CD4-positive, alpha-beta T cell treated with Interleukin-15 for 1 hour (primary cell): ENCODE measurements around the gene SNRPE.
"Not testable (repeated sequence)": the region's sequence is repeated elsewhere in the genome, so short reads cannot be mapped to it uniquely, and the experiment has no call there.

Source experiments
- DNase-seq: peaks from one replicate; pipeline ENCODE4 v3.0.0-alpha.2; 2020

Gene SNRPE

DNA sequence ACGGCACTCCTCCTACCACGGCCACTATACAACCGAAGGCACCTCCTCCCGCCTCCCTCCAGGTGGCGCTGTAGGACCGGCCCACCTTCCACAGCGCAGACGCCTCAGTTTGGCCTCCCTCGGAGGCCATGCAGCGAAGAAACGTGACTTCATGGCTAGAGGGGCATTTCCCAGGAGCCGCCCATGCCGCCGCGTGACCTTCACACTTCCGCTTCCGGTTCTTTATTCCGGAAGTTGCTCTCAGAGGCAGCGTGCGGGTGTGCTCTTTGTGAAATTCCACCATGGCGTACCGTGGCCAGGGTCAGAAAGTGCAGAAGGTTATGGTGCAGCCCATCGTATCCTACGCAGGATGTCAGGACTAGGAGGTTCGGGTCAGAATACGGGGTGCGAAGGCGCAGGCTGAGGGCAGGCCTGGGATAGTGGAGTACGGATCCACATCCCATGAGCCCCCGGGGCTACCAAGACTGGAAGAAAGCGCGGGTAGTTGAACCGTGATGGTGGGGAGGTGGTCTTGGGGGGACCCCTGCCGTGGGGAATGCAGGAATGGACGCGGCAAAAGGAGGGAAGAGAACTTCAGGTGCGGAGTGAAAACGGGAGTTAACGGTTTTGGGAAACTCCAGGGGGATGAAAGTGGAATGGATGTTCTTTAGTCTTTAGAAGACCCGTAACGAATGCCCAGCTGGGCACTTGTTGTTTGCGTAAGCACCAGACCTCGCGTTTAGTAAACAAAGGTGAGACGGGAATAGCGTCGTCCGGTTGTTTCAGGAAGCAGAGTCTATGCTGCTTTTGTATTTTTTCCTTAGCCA, at the start of gene SNRPE:
Gene SNRPE, plus strand, starts transcription at position 221 of the 806 bp plus-strand sequence. Its CDS starts 61 bp downstream, at position 282.
- DNase-seq, result peak; percentile 98

DNA sequence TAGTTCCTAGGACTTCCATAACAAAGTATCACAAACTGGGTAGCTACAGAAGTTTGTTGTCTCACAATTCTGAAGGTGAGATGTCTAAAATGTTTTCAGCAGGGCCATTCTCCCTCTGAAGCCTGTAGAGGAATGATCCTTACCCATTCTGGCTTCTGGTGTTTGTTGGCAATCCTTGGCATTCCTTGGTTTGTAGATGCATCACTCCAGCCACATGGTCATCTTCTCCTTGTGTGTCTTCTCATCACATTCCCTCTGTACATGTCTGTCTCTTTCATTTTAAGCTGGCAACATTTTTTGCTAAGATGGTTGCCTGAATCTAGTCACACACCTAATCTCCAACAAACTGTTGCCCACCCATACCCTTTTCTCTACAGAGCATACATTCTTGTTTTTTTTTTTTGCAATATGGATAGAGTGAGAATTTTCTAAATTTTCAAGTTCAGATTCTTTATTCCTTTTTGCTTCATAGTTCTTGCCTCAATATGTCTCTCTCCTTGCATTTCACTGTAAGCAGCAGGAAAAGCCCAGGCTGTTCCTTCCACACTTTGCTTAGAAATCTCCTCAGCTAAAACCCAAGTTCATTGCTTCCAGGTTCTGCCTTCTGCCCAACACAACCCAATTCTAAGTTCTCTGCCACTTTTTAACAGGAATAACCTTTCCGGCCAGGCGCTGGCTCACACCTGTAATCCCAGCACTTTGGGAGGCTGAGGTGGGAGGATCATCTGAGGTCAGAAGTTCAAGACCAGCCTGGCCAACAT, 47.6 kb upstream of the SNRPE start:
- no peak for DNase-seq

DNA sequence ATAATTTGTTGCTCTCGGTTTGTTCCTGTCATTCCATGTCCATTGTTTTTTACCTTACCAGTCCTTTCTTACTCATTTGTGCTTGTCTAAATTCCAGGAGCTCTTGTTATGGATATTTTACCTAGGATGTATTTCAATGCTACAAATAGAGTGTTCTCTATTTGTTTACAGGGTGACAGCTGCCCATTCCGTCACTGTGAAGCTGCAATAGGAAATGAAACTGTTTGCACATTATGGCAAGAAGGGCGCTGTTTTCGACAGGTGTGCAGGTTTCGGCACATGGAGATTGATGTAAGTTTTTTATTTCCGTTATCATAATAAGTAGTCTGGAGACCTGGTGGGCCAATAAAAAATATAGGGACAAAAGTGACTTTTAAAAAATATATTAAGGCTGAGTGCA, 43.0 kb upstream of the SNRPE start:
- no peak for DNase-seq

GRCh38 chr1:203823306-203823705, 38.1 kb upstream of the SNRPE start:
- no peak for DNase-seq

- no peak for DNase-seq
Measured at GRCh38 chr1:203826175-203826574, 35.2 kb upstream of the SNRPE start.

DNA sequence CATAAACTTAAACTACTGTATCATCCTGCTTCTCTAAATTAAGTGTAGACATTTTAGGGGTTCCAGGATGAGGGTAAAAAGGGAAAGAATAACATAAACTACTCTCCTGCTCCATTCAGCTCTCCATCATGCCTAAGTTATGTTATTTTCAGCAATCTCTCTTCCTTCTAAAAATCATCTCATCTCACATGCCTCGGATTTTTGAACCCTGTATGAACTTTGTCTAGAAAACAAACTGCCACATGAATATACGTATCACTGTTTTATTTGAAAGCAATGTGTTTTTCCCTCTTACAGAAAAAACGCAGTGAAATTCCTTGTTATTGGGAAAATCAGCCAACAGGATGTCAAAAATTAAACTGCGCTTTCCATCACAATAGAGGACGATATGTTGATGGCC, 33.4 kb upstream of the SNRPE start:
- DNase-seq, result no peak

DNA sequence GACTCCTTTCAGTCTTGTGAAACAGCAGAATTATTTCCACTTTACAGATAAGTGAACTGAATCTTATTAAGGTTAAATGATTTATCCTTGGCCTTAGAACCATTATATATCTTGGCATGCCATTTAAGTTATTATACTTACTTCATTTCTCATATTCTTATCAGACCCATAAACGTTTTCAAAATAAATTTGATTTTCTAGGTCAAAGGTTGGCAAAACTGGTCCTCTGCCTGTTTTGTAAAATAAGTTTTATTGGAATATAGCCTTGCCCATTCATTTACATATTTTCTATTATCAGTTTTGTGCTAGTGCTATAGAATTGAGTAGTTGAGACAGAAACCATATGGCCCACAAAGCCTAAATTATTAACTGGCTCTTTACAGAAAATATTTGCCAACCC, 32.9 kb upstream of the SNRPE start:
- no peak for DNase-seq

- not testable (repeated sequence) for DNase-seq
Measured at GRCh38 chr1:203829247-203829646, 32.2 kb upstream of the SNRPE start.

DNA sequence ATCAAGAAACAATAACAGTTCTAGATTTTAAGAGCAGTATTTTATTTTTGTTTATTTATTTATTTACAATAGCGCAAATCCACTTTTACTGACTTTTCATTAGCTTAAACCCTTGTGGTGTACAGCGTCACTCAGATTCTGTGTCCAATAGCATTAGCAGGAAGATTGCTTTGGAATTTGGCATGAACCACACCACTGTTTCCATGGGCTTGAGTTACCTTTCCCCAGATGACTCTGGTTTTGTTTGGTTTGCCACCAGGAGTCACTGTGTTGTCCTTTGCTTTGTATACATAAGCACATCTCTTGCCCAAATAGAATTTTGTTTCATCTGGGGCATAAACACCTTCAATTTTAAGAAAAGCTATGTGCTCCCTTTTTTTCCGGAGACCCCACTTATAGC, 25.9 kb upstream of the SNRPE start:
- DNase-seq, result no peak

GRCh38 chr1:203839081-203839480, 22.3 kb upstream of the SNRPE start:
- DNase-seq, result no peak

GRCh38 chr1:203840208-203840808, 21.1 kb upstream of the SNRPE start:
- no peak for DNase-seq

DNA sequence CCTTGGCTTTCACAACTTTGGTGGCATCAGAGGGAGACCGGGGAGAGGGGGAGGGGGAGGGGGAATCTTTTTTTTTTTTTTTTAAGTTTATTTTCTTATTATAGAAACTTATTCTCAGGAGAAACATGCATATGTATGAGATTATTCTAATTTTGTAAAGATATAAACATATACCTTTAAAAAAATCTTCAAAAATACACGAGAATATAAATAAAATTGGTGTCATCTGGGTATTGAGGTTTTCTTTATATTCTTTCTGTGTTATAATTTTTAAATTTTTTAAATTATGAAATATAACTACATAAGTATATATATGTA, 18.9 kb upstream of the SNRPE start:
- DNase-seq, result no peak

DNA sequence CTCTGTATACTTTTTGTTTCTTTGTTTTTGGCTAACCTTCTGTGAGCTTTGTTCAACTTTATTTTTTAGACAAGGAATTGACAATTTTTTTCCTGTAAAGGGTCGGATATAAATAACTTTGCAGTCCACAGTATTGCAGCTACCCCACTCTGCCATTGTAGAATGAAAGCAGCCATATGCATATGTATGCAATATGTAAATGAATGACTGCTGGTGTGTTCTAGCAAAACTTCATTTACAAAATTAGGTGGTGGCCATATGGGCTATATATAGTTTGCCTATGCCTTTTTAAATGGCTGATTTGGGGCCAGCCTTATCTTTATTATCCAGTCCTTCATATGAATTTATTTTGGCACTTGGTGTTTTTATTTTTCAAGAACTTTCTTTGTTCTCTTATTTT, 18.0 kb upstream of the SNRPE start:
- no peak for DNase-seq

- not testable (repeated sequence) for DNase-seq
Measured at GRCh38 chr1:203853112-203853511, 8.3 kb upstream of the SNRPE start.

DNA sequence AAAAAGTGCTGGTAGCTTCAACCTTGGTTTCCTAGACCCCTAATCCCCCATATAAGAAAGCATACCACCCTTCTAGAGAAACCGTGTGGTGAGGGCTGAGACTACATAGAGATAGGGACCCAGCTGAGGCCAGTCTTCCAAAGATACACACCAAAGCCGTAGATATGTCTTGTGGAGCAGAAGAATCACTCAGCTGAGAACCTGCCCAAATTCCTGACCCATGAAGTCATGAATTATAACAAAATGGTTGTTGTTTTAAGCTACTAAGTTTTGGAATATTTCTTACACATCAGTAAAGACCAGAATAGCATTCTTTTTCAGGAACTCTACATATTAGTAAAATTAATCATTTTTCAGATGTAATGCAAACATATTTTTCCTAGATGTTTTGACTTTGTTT, 3.3 kb upstream of the SNRPE start:
- DNase-seq, result no peak

- DNase-seq, result no peak
Measured at GRCh38 chr1:203858975-203859374, 2.4 kb upstream of the SNRPE start.

DNA sequence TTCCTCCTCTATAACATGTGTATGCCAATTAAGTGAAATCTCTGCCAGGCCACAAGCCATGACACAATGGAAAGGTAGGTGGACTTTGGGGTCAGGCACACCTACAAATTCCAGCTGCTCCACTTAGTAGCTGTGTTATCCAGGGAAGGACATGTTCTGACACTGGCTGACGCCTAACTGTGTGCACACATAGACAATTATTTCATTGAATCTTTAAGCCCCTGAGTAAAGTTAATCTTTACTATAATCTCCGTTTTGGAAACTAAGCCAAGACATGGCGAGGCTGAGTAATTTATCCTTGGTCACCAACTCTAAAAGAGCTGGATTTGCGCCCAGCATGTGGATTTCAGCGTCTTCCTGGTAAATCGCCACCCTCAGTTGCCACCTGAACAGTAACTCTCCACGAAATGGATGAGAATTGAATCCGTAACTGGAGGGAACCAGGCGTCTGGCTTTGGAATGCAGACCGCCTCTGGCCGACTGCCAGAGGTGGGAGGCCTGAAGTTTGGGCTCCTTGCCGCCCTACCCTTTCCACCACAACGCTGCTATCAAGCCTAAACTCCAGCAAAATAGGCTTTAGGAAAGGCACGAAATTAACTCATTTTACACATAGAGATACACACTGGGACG, 888 bp upstream of the SNRPE start:
- DNase-seq, result no peak

GRCh38 chr1:203867802-203868201, 6.4 kb downstream of the SNRPE start:
- DNase-seq, result no peak

GRCh38 chr1:203870245-203870644, 8.8 kb downstream of the SNRPE start:
- no peak for DNase-seq

GRCh38 chr1:203871114-203871880, 9.9 kb downstream of the SNRPE start:
- DNase-seq, result no peak

GRCh38 chr1:203873094-203873493, 11.7 kb downstream of the SNRPE start:
- no peak for DNase-seq

GRCh38 chr1:203878422-203878821, 17.0 kb downstream of the SNRPE start:
- no peak for DNase-seq

- no peak for DNase-seq
Measured at GRCh38 chr1:203880606-203881005, 19.2 kb downstream of the SNRPE start.
